CD4-positive, alpha-beta T cell treated with Interleukin-17A for 4 hours (primary cell): ENCODE results near the gene PRSS50.
"Not testable (repeated sequence)": the region's sequence is repeated elsewhere in the genome, so short reads cannot be mapped to it uniquely, and the experiment has no call there.

ENCODE experiments used
- DNase-seq: peaks from one replicate; pipeline ENCODE4 v3.0.0-alpha.2; 2020; ENCODE audit warnings: mixed read lengths

The PRSS50 gene

GRCh38 chr3:46717447-46718231 is at the start of gene PRSS50:
Gene PRSS50 (minus strand): TSS chr3:46717869. CDS start chr3:46717824, 45 bp downstream.
- peak; percentile 37 for DNase-seq

GRCh38 chr3:46764206-46764605 is 46.5 kb upstream of the PRSS50 start:
- no peak for DNase-seq

DNA sequence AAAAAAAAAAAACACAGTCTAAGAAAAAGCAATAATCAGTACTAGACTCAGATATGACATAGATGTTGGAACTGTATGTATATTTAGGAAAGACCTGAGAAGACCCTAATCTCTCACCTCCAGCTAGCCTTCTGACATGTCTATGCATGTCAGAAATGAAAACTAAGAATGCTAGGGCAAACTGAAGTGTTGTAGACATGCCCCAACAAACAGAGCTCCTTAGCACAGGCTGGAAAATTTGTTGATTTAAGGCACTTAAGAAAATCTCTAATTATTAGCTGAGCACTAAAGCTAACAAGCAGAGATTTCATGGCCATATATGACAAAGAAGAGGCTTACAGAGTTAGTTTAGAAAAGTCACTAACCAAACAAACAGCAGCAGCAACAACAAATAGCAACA is 45.5 kb upstream of the PRSS50 start:
- DNase-seq: no peak

DNA sequence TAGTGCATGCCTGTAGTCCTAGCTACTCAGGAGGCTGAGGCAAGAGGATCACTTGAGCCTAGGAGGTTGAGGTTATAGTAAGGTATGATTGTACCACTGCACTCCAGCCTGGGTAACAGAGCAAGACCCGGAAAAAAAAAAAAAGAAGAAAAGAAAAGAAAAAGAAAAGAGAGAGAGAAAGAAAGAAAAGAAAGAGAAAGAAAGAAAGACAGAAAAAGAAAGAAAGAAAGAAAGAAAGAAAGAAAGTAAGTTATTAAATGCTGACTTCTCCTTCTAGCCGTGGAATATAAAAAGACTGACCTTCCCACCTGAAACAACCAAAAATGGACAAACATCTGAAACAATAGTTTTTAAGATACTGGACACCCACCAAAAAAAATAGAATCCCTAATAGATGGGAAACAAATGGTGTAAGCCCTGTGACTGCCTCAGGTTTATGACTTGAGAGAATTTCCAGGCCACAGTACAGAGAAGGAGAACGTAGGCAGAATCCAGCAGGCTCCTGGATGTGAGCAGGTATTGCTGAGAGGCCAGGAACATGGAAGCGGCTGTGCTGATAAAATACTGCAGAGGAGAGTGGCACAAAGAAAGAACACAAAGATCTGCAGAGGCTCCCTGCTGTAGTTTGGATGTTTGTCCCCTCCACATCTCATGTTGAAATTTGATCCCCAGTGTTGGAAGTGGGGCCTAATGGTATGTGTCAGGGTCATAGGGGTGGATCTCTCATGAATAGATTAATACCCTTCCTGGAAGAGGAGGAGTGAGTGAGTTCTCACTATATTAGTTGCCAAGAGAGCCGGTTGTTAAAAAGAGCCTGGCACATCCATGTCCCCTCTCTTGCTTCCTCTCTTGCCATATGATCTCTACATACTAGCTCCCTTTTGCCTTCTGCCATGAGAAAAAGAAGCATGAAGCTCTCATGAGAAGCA is 41.8 kb upstream of the PRSS50 start:
- no peak for DNase-seq

DNA sequence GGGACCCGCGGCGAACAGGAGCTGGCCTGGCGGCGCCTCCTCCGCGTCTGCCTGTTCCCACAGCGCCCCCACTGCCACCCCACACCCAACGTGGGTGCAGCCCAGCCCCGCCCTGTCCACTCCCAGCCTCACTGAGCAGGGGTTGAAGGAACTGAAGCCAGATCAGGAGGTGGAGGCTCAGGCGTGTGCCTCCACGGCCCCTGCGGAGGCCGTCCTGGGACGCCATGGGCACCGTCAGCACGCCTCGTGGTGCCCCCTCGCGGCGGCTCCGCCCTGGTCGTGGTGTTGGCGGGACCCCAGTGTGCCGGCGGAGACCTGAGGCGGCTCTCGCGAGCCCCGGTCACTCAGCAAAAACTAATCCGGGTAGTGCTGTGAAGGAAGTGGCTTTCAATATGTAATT is 39.0 kb upstream of the PRSS50 start:
- DNase-seq: no peak

DNA sequence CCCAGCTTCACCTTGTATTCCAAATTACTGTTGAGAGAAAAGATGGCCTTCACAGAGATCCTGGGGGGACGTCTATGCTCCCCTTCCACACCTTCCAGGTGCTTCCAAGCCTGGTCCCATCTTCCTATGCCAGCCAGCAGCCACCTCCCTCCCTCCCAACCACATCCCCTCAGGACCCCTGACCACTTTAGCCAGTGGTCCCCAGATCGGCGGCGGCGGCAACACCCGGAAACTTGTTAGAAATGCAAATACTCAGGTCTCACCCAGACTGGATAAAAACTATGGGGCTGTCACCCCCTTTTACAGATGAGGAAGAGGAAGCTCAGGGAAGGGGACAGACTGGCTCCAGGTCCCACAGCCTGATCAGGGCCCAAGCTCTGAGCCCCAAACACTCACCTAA is 38.0 kb upstream of the PRSS50 start:
- DNase-seq: no peak

- DNase-seq: peak; percentile 28
These were observed 35.5 kb upstream of the PRSS50 start for GRCh38 chr3:46753127-46753526.

GRCh38 chr3:46750555-46751038 is 32.9 kb upstream of the PRSS50 start:
- DNase-seq: no peak

GRCh38 chr3:46749129-46749528 is 31.5 kb upstream of the PRSS50 start:
- DNase-seq: no peak

- DNase-seq: no peak
These were observed 30.5 kb upstream of the PRSS50 start for GRCh38 chr3:46748170-46748569.

DNA sequence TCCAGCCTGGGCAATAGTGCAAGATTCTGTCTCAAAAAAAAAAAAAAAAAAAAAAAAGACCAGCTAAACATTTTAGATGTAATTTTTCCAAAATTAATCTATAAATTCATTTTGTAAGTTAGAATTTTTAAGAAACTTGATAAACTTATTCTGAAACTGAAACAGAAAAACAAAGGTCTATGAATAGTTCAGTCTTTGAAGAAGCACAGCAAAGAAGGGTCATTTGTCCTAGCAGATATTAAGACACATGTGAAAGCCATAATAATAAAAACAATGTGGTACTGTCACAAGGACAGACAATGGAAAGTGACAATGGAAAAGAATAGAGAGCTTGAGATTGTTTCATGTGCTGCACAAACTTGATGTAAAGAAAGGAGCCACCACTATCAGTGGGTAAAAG is 29.0 kb upstream of the PRSS50 start:
- DNase-seq: no peak

DNA sequence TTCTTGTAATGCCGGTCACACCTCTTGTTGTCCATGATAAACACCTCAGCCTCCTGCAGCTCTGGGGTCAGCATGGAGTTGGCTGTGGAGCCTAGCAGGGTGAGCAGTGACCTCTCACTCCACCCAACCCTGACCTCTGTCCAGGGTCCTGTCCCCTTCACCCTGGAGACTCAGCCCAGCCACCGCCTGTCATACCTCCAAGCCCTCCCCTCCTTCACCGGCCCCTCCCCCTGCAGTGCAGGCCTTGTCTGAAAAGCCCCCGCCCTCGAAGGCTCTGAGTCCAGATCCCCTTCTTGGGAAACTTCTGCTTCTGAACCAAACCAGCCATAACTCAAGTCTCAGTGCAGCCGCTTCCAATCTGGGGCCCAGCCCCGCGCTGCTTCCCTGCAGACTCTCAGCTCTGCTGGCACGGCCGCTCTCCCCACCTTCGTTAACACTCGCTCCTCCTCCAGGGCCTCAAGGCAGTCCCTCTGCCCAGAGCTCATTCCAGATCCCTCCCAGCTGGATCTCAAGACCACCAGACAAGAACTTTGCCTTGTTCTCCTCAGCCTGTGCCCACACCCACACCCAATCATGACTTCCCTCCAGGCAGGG is 25.4 kb upstream of the PRSS50 start:
- DNase-seq: no peak

GRCh38 chr3:46739565-46739964 is 21.9 kb upstream of the PRSS50 start:
- DNase-seq: not testable (repeated sequence)

GRCh38 chr3:46737329-46737731 is 19.7 kb upstream of the PRSS50 start:
- DNase-seq: no peak

- no peak for DNase-seq
These were observed 18.6 kb upstream of the PRSS50 start for GRCh38 chr3:46736006-46736872.

GRCh38 chr3:46734773-46735172 is 17.1 kb upstream of the PRSS50 start:
- DNase-seq: no peak

DNA sequence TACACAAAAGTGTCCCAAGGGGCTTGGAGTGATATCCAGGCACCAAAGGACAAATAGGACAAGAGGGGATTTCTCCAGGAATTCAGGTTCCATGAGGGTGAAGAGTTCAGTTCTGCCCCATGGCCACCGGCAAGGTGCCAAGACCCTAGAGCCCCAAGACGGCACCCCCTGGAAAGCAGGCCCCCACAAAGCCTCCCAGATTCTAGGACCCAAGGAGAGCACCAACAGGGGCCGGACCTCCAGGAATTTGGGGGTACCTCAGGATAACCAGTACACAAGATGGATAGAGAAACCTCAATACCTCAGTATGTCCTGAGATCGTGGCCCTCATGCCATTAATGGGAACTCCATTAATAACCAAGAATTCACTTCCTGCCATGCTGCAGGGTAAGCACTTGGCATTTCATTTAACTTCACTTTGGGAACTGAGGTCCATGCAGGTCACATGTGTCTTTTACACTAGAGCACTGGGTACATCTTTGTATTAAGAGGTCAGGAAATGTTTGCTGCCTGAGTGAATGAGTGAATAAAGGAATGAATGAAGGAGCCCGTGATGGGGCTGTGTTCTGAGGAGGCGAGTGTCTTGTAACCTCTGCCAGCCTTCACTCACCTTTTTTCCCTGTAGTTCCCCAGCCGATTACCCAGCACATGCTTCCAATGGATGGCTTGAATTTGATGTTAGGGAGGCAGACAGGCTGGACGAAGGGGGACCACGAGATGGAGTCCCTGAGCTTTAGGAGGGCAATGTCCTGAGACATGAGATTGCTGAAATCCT is 15.5 kb upstream of the PRSS50 start:
- no peak for DNase-seq

DNA sequence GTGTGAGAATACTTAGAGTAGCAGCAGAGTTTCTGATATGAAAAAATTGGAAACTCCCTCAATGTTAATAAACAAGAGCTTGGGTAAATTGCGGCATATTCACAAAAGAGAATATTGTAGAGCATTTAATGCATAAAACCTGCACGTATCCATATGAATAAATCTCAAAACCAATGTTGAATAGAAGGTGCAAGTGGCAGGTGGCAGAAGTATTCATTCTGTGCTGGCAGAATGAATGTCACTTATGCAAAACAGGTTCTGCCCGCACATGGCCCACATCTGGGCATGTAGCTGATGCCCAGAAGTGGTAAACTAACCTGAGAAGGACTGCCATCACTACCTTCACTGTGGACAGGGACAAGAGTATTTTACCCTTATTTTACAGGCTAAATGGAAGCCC is 14.1 kb upstream of the PRSS50 start:
- no peak for DNase-seq

DNA sequence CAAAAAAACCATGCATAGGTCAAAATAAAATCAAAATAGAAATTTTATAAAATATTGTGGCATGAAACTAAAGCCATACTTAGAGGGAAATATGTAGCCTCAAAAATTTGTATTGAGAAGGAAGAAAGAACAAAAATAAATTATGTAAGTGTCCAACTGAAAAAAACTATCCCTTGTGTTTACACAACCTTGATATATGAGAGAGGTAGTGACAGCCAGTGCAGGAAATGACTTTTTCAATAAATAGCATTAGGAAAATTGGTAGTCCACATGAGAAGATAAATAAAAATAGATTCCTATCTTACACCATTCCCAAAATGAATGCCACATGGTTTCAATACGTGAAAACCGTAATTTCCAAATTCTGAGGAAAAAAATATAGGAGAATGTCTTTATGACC is 13.2 kb upstream of the PRSS50 start:
- no peak for DNase-seq

DNA sequence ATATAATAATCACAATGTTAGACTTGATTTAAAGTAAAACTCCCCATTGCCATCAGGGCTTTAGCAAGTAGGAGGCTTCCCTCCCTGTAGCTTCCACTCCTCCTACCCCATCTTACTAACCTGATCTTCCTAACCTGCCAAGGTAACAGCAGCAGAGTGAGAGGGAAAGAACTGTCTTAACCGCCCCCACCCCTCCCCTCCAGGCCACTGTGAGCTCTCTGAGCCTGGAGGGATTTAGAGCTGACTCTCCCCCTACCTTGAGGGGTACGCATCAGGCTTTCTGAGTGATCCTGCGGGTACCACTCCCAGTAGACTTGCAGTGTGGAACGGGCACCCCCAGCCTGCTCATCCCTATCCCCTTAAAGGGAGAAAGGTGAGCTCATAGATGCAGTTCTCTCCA is 11.4 kb upstream of the PRSS50 start:
- DNase-seq: no peak

DNA sequence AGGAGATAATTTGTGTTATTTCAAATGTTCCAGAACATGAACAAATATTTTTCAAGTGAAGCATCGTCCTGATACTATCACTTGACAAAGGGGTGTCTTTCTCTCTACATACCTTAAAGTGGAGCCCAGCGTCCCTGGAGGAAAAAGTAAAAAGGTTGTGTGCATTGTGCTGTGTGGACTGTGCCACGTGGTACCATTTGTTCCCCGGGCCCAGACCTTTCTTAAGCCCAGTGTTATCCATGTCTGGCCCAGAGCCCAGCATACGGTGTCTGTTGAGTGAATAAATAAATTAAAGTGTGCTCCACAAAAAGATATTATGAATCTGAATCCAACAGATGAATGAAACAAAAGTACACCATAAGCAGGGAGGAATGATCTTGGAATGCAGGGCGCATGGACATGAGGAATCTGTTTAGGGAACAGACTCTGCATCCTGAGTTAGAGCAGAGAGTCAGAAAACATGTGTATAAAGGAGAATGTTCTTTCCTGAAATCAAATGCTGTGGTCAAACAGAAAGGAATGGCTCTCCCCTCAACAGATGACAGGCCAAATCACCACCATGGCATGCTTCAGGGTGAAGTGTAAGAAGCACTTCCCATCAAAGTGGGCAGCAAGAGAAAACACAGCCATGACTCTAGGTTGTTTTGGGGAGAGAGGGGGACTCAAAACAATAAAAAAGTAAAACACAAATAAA is 8.1 kb upstream of the PRSS50 start:
- no peak for DNase-seq
